Thymus (tissue), 11 donors: ENCODE results near the gene GAMT. TPM values are rescaled to one million over a fixed set of nuclear protein-coding genes. Genes with fewer than 3 reads are reported as not detected.

Experiments
- DNase-seq, 9 donors: peaks; one replicate each; pipeline ENCODE4 v3.0.0-alpha.2; 2013; ENCODE audit warnings: low spot score in 9 of 9, low read depth in 6 of 9, missing footprints in 1 of 9
- H3K27ac ChIP-seq, 2 donors: one replicate each; pipeline ENCODE4 v1.5.1; 2013; ENCODE audit warnings: control low read depth in 1 of 2, low read depth in 1 of 2, low read length in 1 of 2, mild to moderate bottlenecking in 1 of 2, moderate library complexity in 1 of 2
- H3K27me3 ChIP-seq, 2 donors: one replicate each; pipeline ENCODE4 v1.5.1; 2013; ENCODE audit warnings: low read length in 1 of 2; ENCODE audit not compliant: control insufficient read depth in 2 of 2, insufficient read depth in 1 of 2
- H3K36me3 ChIP-seq, 2 donors: one replicate each; pipeline ENCODE4 v1.5.1; 2013; ENCODE audit warnings: low read length in 1 of 2, mild to moderate bottlenecking in 1 of 2, moderate library complexity in 1 of 2; ENCODE audit not compliant: control insufficient read depth in 2 of 2, insufficient read depth in 2 of 2
- H3K4me1 ChIP-seq, 2 donors: one replicate each; pipeline ENCODE4 v1.5.1; 2013; ENCODE audit warnings: low read length in 2 of 2; ENCODE audit not compliant: control insufficient read depth in 2 of 2, insufficient read depth in 2 of 2
- H3K4me3 ChIP-seq, 2 donors: one replicate each; pipeline ENCODE4 v1.5.1; 2013; ENCODE audit warnings: low read length in 2 of 2, control low read depth in 1 of 2, mild to moderate bottlenecking in 1 of 2
- H3K9me3 ChIP-seq, 2 donors: one replicate each; pipeline ENCODE4 v1.5.1; 2013; ENCODE audit warnings: low read length in 1 of 2, mild to moderate bottlenecking in 1 of 2; ENCODE audit not compliant: control insufficient read depth in 2 of 2, insufficient read depth in 1 of 2
- WGBS: extraction: QIAGEN DNeasy Blood & Tissue Kit; methylation state at CpG from one replicate; pipeline ENCODE4 v1.1.7; 2013; 5-methylcytosine and 5-hydroxymethylcytosine counted together
- polyA plus RNA-seq: library from polyadenylated mRNA; stranded (reverse); fragments of 200-250 nt; gene quantifications from one replicate; pipeline ENCODE4 v1.2.3, GENCODE V29; 2013
- total RNA-seq: library from RNA; stranded (reverse); fragments of 120-200 nt; gene quantifications from one replicate; pipeline ENCODE4 v1.2.4, GENCODE V29; 2013
- donor health status: healthy.

The GAMT gene
- total and polyA plus RNA-seq, 2 donors = 19.1 to 27.7 TPM

GRCh38 chr19:1349211-1349610 is 52.1 kb downstream of the GAMT start:
- WGBS = 92% methylated on average over 18 of the region's 18 CpGs
- H3K27ac ChIP-seq = no peak overlapping the region
- H3K4me3 ChIP-seq = no peak overlapping the region
- H3K36me3 ChIP-seq = no peaks in the 10 kb centered on the region
- peaks cover 0 to 10% of the 10 kb centered on the region in 2 donors for H3K27me3 ChIP-seq
- H3K9me3 ChIP-seq = peaks cover 0 to 3% of the 10 kb centered on the region in 2 donors
- DNase-seq = no peak
- H3K4me1 ChIP-seq = peaks cover 4 to 15% of the 10 kb centered on the region in 2 donors

Other genes with a start within 250 kb of the GAMT start
- 15.4 TPM for gene SBNO2, start 227.3 kb downstream of the GAMT start, total RNA-seq
- 62.4 TPM for gene SBNO2, start 227.3 kb downstream of the GAMT start, polyA plus RNA-seq
- 42.5 TPM for gene STK11, start 195.8 kb downstream of the GAMT start, total RNA-seq
- gene STK11, start 195.8 kb downstream of the GAMT start, polyA plus RNA-seq = 60.2 TPM
- 0.09 TPM for gene CBARP, start 163.5 kb downstream of the GAMT start, total RNA-seq
- gene CBARP, start 163.5 kb downstream of the GAMT start, polyA plus RNA-seq = 0.37 TPM
- gene ATP5F1D, start 159.8 kb downstream of the GAMT start, total RNA-seq = 47.6 TPM
- gene ATP5F1D, start 159.8 kb downstream of the GAMT start, polyA plus RNA-seq = 150 TPM
- gene MIDN, start 153.0 kb downstream of the GAMT start, total RNA-seq = 8.7 TPM
- 55.1 TPM for gene MIDN, start 153.0 kb downstream of the GAMT start, polyA plus RNA-seq
- gene CIRBP, start 132.2 kb downstream of the GAMT start, total RNA-seq = 229 TPM
- 693 TPM for gene CIRBP, start 132.2 kb downstream of the GAMT start, polyA plus RNA-seq
- gene FAM174C, start 126.0 kb downstream of the GAMT start, total RNA-seq = 29.2 TPM
- 62.2 TPM for gene FAM174C, start 126.0 kb downstream of the GAMT start, polyA plus RNA-seq
- 0.09 TPM for gene EFNA2, start 115.7 kb downstream of the GAMT start, total RNA-seq
- 0.21 TPM for gene EFNA2, start 115.7 kb downstream of the GAMT start, polyA plus RNA-seq
- 86.7 TPM for gene NDUFS7, start 17.6 kb downstream of the GAMT start, total RNA-seq
- gene NDUFS7, start 17.6 kb downstream of the GAMT start, polyA plus RNA-seq = 61.8 TPM
- gene DAZAP1, start 6.0 kb upstream of the GAMT start, total RNA-seq = 67.8 TPM
- gene DAZAP1, start 6.0 kb upstream of the GAMT start, polyA plus RNA-seq = 112 TPM
- gene RPS15, start 36.9 kb upstream of the GAMT start, total RNA-seq = 789 TPM
- 3,095 TPM for gene RPS15, start 36.9 kb upstream of the GAMT start, polyA plus RNA-seq
- gene APC2, start 48.6 kb upstream of the GAMT start, total RNA-seq = 0.05 TPM
- 0.11 TPM for gene APC2, start 48.6 kb upstream of the GAMT start, polyA plus RNA-seq
- gene C19orf25, start 77.7 kb upstream of the GAMT start, total RNA-seq = 22.8 TPM
- 38.1 TPM for gene C19orf25, start 77.7 kb upstream of the GAMT start, polyA plus RNA-seq
- gene PCSK4, start 88.8 kb upstream of the GAMT start, total RNA-seq = 4.9 TPM
- 11.5 TPM for gene PCSK4, start 88.8 kb upstream of the GAMT start, polyA plus RNA-seq
- gene REEP6, start 89.6 kb upstream of the GAMT start, total RNA-seq = 0.66 TPM
- gene REEP6, start 89.6 kb upstream of the GAMT start, polyA plus RNA-seq = 1.9 TPM
- 0.05 TPM for gene ADAMTSL5, start 111.5 kb upstream of the GAMT start, total RNA-seq
- gene ADAMTSL5, start 111.5 kb upstream of the GAMT start, polyA plus RNA-seq = 0.21 TPM
- gene PLK5, start 122.5 kb upstream of the GAMT start, total RNA-seq = 0.09 TPM
- gene PLK5, start 122.5 kb upstream of the GAMT start, polyA plus RNA-seq = 0.25 TPM
- 13.0 TPM for gene MEX3D, start 166.8 kb upstream of the GAMT start, total RNA-seq
- gene MEX3D, start 166.8 kb upstream of the GAMT start, polyA plus RNA-seq = 5.4 TPM
- 64.8 TPM for gene MBD3, start 191.3 kb upstream of the GAMT start, total RNA-seq
- 99.9 TPM for gene MBD3, start 191.3 kb upstream of the GAMT start, polyA plus RNA-seq
- 167 TPM for gene UQCR11, start 203.9 kb upstream of the GAMT start, total RNA-seq
- 108 TPM for gene UQCR11, start 203.9 kb upstream of the GAMT start, polyA plus RNA-seq